Adipocyte (in vitro differentiated cells): ENCODE measurements around the gene KCNE2.

Source experiments
- DNase-seq: peaks from one replicate; pipeline ENCODE4 v3.0.0-alpha.2; 2015; ENCODE audit warnings: low read depth
- H3K27me3 ChIP-seq: replicated peaks from 2 replicates; pipeline ENCODE4 v1.7.0; 2013; ENCODE audit warnings: mild to moderate bottlenecking, low read length, moderate library complexity; ENCODE audit not compliant: control insufficient read depth, insufficient read depth
- H3K36me3 ChIP-seq: 2 replicates; pipeline ENCODE4 v1.7.0; 2013; ENCODE audit warnings: low read length, mild to moderate bottlenecking, moderate library complexity; ENCODE audit not compliant: control insufficient read depth, insufficient read depth, severe bottlenecking
- H3K4me1 ChIP-seq: 2 replicates; pipeline ENCODE4 v1.7.0; 2013; ENCODE audit warnings: mild to moderate bottlenecking, low read length, moderate library complexity; ENCODE audit not compliant: control insufficient read depth, insufficient read depth
- H3K4me3 ChIP-seq: 2 replicates; pipeline ENCODE4 v1.7.0; 2013; ENCODE audit warnings: mild to moderate bottlenecking, low read length, moderate library complexity
- H3K9ac ChIP-seq: 2 replicates; pipeline ENCODE4 v1.7.0; 2013; ENCODE audit warnings: mild to moderate bottlenecking, low read length, moderate library complexity
- H3K9me3 ChIP-seq: 2 replicates; pipeline ENCODE4 v1.7.0; 2013; ENCODE audit warnings: mild to moderate bottlenecking, low read length, moderate library complexity; ENCODE audit not compliant: control insufficient read depth

The KCNE2 gene, protein sequence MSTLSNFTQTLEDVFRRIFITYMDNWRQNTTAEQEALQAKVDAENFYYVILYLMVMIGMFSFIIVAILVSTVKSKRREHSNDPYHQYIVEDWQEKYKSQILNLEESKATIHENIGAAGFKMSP

DNA sequence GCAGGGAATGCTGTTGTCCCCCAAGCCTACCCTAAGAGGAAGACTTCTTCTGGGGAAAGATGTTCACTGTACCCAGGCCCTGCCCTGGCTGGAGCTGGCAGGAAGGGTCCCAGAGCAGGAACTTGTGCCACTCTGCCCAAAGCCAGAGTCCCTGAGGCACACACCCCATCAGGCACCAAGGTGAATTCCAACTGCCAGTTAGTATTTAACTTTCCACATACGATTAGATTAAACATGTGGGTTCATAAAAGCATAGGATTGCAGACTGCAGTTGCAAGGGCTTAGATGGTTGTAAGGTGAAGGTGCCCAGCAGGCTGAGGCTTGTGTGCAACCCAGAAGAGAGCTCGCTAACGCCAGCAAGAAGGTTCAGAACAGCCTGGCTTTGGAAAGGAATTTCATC lies at the start of gene KCNE2:
Gene KCNE2 (plus strand): TSS at position 274 of the 400 bp plus-strand sequence. CDS start 6,473 bp downstream, outside the sequence.
- H3K27me3 ChIP-seq, result no peaks in the 10 kb centered on the region
- no peak within 1 kb of the TSS for H3K9ac ChIP-seq
- no peak for DNase-seq
- no peaks in the 10 kb centered on the region for H3K9me3 ChIP-seq
- H3K36me3 ChIP-seq, result no peaks in the 10 kb centered on the region
- H3K4me3 ChIP-seq, result no peak within 1 kb of the TSS
- H3K4me1 ChIP-seq, result peaks cover 3% of the 10 kb centered on the region

DNA sequence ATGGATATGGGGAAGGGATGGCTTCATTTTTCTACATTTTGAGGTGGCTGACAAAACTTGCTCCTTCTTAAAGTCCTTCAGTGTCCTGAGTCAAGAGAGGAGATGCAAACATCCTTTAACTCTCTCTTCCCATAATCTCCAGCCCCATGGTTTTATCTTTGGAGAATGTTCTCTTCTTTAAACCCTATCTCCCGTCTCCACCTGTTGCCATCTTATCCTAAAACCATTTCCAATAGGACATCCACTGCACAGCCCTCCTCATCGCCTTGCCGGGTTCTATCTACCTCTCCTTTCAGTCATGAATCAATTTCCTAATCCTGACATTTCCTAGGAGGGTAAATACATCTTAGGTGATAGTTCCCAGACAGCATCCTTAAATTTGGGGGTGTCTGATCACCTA lies 44.2 kb upstream of the KCNE2 start:
- H3K4me3 ChIP-seq, result no peak overlapping the region
- no peaks in the 10 kb centered on the region for H3K9me3 ChIP-seq
- no peak for DNase-seq
- H3K9ac ChIP-seq, result no peak overlapping the region
- no peaks in the 10 kb centered on the region for H3K27me3 ChIP-seq
- H3K4me1 ChIP-seq, result peaks cover 15% of the 10 kb centered on the region
- no peaks in the 10 kb centered on the region for H3K36me3 ChIP-seq

DNA sequence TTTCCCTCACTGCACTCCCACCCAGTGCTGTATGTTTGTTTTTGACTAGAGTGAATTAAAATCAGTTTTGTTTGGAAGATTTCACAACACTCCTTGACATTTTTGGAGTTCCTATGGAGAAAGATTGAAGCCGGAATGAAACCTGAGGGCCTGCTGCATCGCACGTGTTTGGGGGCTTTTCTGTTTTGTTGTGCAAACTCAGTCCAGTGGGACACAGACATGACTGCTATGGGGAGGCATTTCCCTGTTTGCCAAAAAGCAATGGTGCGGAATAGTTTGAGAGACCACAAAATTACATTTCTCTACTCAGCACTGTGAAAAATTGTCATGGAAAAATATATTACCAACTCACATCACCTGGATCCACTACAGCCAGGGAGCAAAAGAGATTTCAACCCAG lies 43.8 kb upstream of the KCNE2 start:
- DNase-seq, result peak; percentile 78
- peaks cover 15% of the 10 kb centered on the region for H3K4me1 ChIP-seq

DNA sequence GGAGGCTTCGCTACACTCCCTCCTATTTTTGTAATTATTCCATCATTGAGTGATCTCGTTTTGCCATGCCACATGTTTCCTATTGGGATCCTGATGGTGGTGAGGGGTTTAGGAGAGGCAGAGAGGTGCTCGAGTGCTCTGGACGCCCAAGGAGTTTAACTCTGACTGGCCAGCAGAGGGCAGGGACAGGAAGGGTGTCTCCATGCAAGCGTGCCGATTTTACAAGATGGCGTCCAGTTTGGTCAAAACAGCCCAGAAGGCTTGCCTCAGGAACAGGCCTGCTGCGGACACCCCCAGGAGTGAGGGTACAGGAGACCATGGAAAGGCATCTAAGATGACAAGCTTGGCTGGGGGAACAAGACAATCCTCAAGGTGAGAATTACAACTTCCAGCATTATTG lies 33.8 kb upstream of the KCNE2 start:
- Histone ChIP-seq H3K9ac (no peak overlapping the region), H3K27me3 (no peaks in the 10 kb centered on the region), H3K36me3 (no peaks in the 10 kb centered on the region), H3K4me1 (peaks cover 12% of the 10 kb centered on the region), H3K9me3 (no peaks in the 10 kb centered on the region), H3K4me3 (no peak overlapping the region)
- DNase-seq, result no peak

More for the DNA sequence above, 43.8 kb upstream of the KCNE2 start:
- Histone ChIP-seq H3K9ac (no peak overlapping the region), H3K36me3 (no peaks in the 10 kb centered on the region), H3K27me3 (no peaks in the 10 kb centered on the region), H3K9me3 (no peaks in the 10 kb centered on the region), H3K4me3 (no peak overlapping the region)

DNA sequence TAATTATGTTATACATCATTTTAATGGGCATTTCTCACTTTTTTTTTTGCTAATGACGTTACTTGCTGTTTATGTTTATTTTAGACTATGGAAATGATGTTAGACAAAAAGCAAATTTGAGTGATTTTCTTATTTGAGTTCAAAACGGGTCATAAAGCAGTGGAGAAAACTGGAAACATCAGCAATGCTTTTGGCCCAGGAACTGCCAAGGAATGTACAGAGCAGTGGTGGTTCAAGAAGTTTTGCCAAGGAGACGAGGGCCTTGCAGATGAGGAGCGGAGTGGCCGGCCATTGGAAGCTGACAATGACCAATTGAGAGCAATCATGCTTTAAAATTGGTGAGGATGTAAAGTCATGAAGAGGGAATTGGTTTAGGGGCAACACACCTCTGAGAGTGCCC lies 32.1 kb upstream of the KCNE2 start:
- no peaks in the 10 kb centered on the region for H3K36me3 ChIP-seq
- DNase-seq, result no peak
- no peak overlapping the region for H3K9ac ChIP-seq
- H3K27me3 ChIP-seq, result no peaks in the 10 kb centered on the region
- H3K4me3 ChIP-seq, result no peak overlapping the region
- H3K4me1 ChIP-seq, result peaks cover 2% of the 10 kb centered on the region
- H3K9me3 ChIP-seq, result no peaks in the 10 kb centered on the region

DNA sequence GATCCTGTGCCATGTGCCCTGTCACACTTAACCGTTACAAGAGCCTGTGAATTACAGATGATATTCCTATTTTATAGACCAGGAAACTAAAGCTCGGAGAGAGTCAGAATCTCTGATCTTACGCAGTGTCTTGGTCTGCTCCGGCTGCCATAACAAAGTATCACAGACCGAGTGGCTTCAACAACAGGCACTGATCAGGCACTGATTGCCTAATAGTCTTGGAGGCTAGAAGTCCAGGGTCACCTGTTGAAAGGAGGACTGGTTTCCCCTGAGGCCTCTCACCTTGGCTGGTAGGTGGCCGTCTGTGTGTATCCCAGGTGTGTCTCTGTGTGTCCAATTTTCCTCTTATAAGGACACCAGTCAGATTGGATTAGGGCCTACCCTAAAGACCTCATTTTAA lies 31.5 kb upstream of the KCNE2 start:
- no peak overlapping the region for H3K4me3 ChIP-seq
- no peaks in the 10 kb centered on the region for H3K36me3 ChIP-seq
- peaks cover 8% of the 10 kb centered on the region for H3K4me1 ChIP-seq
- H3K9ac ChIP-seq, result no peak overlapping the region
- no peaks in the 10 kb centered on the region for H3K27me3 ChIP-seq
- no peak for DNase-seq
- H3K9me3 ChIP-seq, result no peaks in the 10 kb centered on the region

DNA sequence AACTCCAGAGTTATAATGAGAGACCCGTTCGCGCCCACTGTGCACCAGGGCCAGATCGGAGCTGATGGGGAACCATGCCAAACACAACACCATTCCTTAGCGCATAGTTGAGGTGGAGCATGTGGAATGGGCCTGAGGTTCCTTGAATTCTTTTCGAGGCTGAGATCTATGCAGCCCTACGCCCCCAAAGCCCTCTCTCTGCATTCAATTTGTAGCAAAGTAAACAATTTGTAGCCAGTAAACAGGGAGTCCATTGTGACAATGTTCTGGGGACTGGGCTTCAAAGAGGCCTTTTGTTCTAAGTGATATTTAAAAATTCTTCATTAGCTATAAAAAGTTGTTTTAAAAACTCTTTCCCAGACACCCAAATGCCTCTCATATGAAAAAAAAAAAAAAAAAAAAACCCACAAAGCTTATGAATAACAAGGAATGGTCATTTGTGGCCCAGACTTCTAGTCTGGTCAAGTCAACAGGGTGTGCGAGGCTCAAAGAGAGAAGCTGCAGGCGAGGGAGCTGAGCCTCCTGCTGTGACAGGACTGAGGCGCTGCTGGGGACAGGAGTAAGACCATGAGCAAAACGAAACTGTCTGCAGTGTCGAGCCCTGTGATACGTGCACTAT lies 30.6 kb upstream of the KCNE2 start:
- H3K27me3 ChIP-seq, result no peaks in the 10 kb centered on the region
- peak; percentile 55 for DNase-seq

GRCh38 chr21:34335316-34335715 lies 28.5 kb upstream of the KCNE2 start:
- H3K27me3 ChIP-seq, result no peaks in the 10 kb centered on the region
- H3K9ac ChIP-seq, result no peak overlapping the region
- peaks cover 8% of the 10 kb centered on the region for H3K4me1 ChIP-seq
- H3K4me3 ChIP-seq, result no peak overlapping the region
- no peaks in the 10 kb centered on the region for H3K36me3 ChIP-seq
- H3K9me3 ChIP-seq, result no peaks in the 10 kb centered on the region
- DNase-seq, result peak; percentile 60

More for the DNA sequence above, 30.6 kb upstream of the KCNE2 start:
- no peaks in the 10 kb centered on the region for H3K36me3 ChIP-seq
- H3K9ac ChIP-seq, result no peak overlapping the region
- peaks cover 8% of the 10 kb centered on the region for H3K4me1 ChIP-seq
- no peaks in the 10 kb centered on the region for H3K9me3 ChIP-seq
- H3K4me3 ChIP-seq, result no peak overlapping the region

DNA sequence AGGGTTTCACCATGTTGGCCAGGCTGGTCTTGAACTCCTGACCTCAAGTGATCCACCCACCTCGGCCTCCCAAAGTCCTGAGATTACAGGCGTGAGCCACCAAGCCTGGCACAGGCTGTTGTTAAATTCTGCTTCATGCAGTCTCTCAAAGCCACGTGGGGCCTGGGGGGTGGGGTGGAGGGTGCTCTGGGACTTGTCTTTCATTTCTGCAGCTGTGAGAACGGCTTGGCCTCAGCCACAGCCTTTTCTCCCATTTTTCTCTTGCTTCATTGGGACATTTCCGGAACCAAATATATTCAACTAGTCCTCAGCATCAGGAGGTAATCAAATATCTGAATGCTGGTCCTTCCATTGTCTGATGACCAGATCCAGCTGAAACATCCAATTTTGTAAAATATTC lies 27.6 kb upstream of the KCNE2 start:
- Histone ChIP-seq H3K9ac (no peak overlapping the region), H3K27me3 (no peaks in the 10 kb centered on the region), H3K4me1 (peaks cover 8% of the 10 kb centered on the region), H3K36me3 (no peaks in the 10 kb centered on the region), H3K9me3 (no peaks in the 10 kb centered on the region), H3K4me3 (no peak overlapping the region)
- DNase-seq, result peak; percentile 51

GRCh38 chr21:34336756-34337391 lies 26.9 kb upstream of the KCNE2 start:
- DNase-seq, result peak; percentile 90
- Histone ChIP-seq H3K9ac (no peak overlapping the region), H3K9me3 (no peaks in the 10 kb centered on the region), H3K36me3 (no peaks in the 10 kb centered on the region), H3K4me3 (no peak overlapping the region), H3K4me1 (peaks cover 8% of the 10 kb centered on the region), H3K27me3 (no peaks in the 10 kb centered on the region)

- Histone ChIP-seq H3K4me3 (no peak overlapping the region), H3K4me1 (peaks cover 8% of the 10 kb centered on the region)
- peak; percentile 19 for DNase-seq
Measured at GRCh38 chr21:34337741-34338140, 26.1 kb upstream of the KCNE2 start.

More at GRCh38 chr21:34337741-34338140, 26.1 kb upstream of the KCNE2 start:
- Histone ChIP-seq H3K9ac (no peak overlapping the region), H3K9me3 (no peaks in the 10 kb centered on the region), H3K27me3 (no peaks in the 10 kb centered on the region), H3K36me3 (no peaks in the 10 kb centered on the region)
